Right cardiac atrium (tissue), 5 donors: ENCODE measurements around the gene NAXE. TPM values are rescaled to one million over a fixed set of nuclear protein-coding genes. Genes with fewer than 3 reads are reported as not detected.
"Not testable (repeated sequence)": the region's sequence is repeated elsewhere in the genome, so short reads cannot be mapped to it uniquely, and the experiment has no call there.

Experiments used
- ATAC-seq, 2 donors: fragments of 200-7000 bp; cut with Tn5 transposase; one replicate each; pipeline versions ENCODE4 v1.8.0 to v1.9.1; 2020; ENCODE audit warnings: moderate library complexity in 2 of 2, mild to moderate bottlenecking in 1 of 2
- DNase-seq, 3 donors: peaks; one replicate each; pipeline ENCODE4 v3.0.0-alpha.2; 2020
- H3K27ac ChIP-seq: one replicate; pipeline ENCODE4 v1.5.1; 2013; ENCODE audit warnings: mild to moderate bottlenecking, low read length, control low read depth, moderate library complexity
- H3K27me3 ChIP-seq: one replicate; pipeline ENCODE4 v1.6.1; 2013; ENCODE audit not compliant: control insufficient read depth, insufficient read depth
- H3K4me1 ChIP-seq: one replicate; pipeline ENCODE4 v1.6.1; 2013; ENCODE audit warnings: low read length; ENCODE audit not compliant: control insufficient read depth, insufficient read depth
- H3K4me3 ChIP-seq: one replicate; pipeline ENCODE4 v1.5.1; 2013; ENCODE audit warnings: low read length, control low read depth
- H3K9me3 ChIP-seq: one replicate; pipeline ENCODE4 v1.6.1; 2013; ENCODE audit warnings: low read length; ENCODE audit not compliant: control insufficient read depth
- WGBS: extraction: QIAGEN DNeasy Blood & Tissue Kit; methylation state at CpG from one replicate; pipeline ENCODE4 v1.1.7; 2013; 5-methylcytosine and 5-hydroxymethylcytosine counted together
- intact Hi-C, 4 donors: fragments of 100-400 bp; cut with DNase I; formaldehyde crosslinking; loops; one replicate each; pipeline versions ENCODE4 v1.11.0 to v1.14.0; 2022 to 2023
- polyA plus RNA-seq: library from polyadenylated mRNA; stranded (reverse); fragments of 200-250 nt; gene quantifications from one replicate; pipeline ENCODE4 v1.2.3, GENCODE V29; 2013
- total RNA-seq, 4 donors: library from RNA; stranded (reverse); fragmentation: NEBNext Ultra II Directional; extraction: Animal tissue kit (Norgen Biotek cat#: 25700); gene quantifications; one replicate each; pipeline ENCODE4 v1.2.1, GENCODE V29; 2021
- donor health status: healthy with polysubstance abuse.
- donor health status: DM: no; HTN: yes; CAD: no.
- donor health status: DM: no; HTN: no; CAD: no.
- donor health status: DM: no; HTN: yes; CAD: no; lungs with severe emphysema.
- donor health status: DM: yes; HTN: yes; CAD: no.

The NAXE gene
- total and polyA plus RNA-seq, 5 donors = 95.0 to 131 (median 99.3) TPM

- 1% methylated on average over 87 of the region's 87 CpGs for WGBS
- peak; percentile 69 to 73 for ATAC-seq
- no peaks in the 10 kb centered on the region for H3K27me3 ChIP-seq
- H3K27ac ChIP-seq = no peak overlapping the region
- peak overlapping the region; percentile 43 for H3K4me3 ChIP-seq
- no peaks in the 10 kb centered on the region for H3K4me1 ChIP-seq
- no peaks in the 10 kb centered on the region for H3K9me3 ChIP-seq
- DNase-seq = peak; percentile 60 to 80 (median 79)
- intact Hi-C loops = loop anchor here in 2 of 4 donors (2.0 to 5.0 kb wide), 2 partner anchors 33 kb away; no protein-coding TSS in a partner anchor
These were observed 32.6 kb downstream of the NAXE start for GRCh38 chr1:156623946-156624813.

DNA sequence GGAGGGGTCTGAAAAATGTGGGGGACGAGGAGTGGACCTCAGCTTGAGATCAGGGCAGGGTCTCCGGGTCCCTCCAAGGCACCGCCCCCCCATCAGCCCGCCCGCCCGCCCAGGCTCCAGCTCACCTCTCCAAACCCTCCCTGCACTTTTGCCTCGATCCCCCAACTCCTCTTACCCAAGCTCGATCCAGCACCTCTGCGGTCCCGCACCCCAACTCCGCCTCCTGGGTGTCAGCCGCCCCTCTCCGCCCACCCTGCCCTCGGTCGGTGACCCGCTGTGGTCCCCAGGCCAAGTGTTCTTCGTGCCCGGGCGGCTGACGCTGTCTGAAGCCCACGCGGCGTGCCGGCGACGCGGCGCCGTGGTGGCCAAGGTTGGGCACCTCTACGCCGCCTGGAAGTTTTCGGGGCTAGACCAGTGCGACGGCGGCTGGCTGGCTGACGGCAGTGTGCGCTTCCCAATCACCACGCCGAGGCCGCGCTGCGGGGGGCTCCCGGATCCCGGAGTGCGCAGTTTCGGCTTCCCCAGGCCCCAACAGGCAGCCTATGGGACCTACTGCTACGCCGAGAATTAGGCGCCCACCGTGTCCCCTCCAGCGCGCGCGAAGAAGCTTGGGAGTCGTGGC lies 33.3 kb downstream of the NAXE start:
- Histone ChIP-seq H3K9me3 (no peaks in the 10 kb centered on the region), H3K4me1 (no peaks in the 10 kb centered on the region), H3K27me3 (no peaks in the 10 kb centered on the region), H3K27ac (no peak overlapping the region), H3K4me3 (peak overlapping the region; percentile 43)
- 1% methylated on average over 55 of the region's 55 CpGs for WGBS
- ATAC-seq = peak; percentile 28 to 32
- intact Hi-C loops = loop anchor here in 2 of 4 donors (2.0 to 5.0 kb wide), 2 partner anchors 32 kb away; no protein-coding TSS in a partner anchor
- DNase-seq = no peak

DNA sequence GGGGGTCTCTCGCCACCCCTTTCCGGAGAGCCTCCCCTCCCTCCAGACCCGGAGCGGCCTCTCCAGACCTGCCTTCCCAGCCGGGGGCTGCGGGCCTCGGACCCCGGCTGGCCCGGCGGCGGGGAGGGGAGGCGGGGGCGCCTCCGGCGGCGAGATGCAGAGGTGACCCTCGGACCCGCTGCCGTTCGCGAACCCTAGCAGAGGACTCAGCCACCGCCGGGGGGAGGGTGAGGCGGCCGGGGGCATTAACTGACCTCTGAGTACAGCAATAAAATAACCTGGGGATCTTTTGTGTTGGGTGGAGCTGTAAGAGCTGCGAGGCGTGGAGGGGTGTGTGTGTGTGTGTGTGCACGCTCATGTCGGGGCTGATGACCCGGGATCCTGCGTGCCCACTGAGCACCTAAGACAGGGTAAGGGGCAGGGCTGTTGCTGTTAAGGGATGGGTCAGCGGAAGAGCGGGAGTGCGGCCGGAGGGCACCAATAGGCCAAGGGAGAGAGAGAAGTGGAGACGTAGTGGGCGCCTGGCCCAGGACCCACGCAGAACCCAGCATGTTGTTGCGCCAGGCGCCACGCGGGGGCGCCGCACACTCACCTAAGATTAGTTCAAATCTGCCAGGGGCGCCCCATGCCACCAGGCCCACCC lies 34.0 kb downstream of the NAXE start:
- under 1% methylated on average over 45 of the region's 45 CpGs for WGBS
- Histone ChIP-seq H3K9me3 (no peaks in the 10 kb centered on the region), H3K27me3 (no peaks in the 10 kb centered on the region), H3K4me1 (no peaks in the 10 kb centered on the region), H3K27ac (no peak overlapping the region), H3K4me3 (peak overlapping the region; percentile 30)
- peak; percentile 48 to 59 for ATAC-seq
- peak; percentile 53 to 84 (median 81) for DNase-seq
- intact Hi-C loops = loop anchor here in 2 of 4 donors (2.0 kb wide), 1 partner anchor 31 kb away; no protein-coding TSS in a partner anchor

GRCh38 chr1:156626079-156626438 lies 34.5 kb downstream of the NAXE start:
- intact Hi-C loops = loop anchor here in 1 of 4 donors (2.0 kb wide), 1 partner anchor 31 kb away; no protein-coding TSS in a partner anchor
- H3K4me1 ChIP-seq = no peaks in the 10 kb centered on the region
- H3K4me3 ChIP-seq = peak overlapping the region; percentile 2
- no peak overlapping the region for H3K27ac ChIP-seq
- WGBS = 40% methylated on average over 4 of the region's 4 CpGs
- H3K9me3 ChIP-seq = no peaks in the 10 kb centered on the region
- H3K27me3 ChIP-seq = no peaks in the 10 kb centered on the region
- DNase-seq (no peak), ATAC-seq (no peak)

DNA sequence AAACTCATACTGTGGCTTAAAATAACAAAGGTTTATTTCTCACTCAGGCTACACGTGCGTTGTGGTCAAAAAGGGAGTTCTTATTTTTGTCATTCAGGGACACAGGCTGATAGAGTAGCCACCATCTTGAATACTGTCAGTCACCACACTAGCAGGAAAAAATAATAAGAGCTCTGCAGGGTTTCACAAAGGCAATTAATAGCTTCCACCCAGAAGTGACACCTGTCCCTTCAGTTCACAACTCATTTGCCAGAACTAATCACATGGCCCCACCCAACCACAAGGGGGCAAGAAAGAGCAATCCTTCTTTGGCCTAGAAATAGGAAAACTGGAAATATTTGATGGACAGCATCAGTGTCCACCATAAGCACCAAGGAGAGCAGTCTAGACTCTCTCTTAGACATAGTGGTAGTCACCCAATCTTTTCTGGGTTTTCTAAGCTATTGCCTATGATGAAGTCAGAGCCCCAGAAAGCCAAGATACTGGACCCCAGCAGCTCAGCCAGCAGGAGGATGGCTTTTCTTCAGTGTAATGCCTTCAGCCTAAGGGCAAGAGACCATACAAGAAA lies 35.8 kb downstream of the NAXE start:
- DNase-seq (no peak), ATAC-seq (no peak)
- intact Hi-C loops = loop anchor here in 1 of 4 donors (2.0 kb wide), 1 partner anchor 29 kb away; no protein-coding TSS in a partner anchor
- H3K4me1 ChIP-seq = no peaks in the 10 kb centered on the region
- H3K4me3 ChIP-seq = no peak overlapping the region
- no peak overlapping the region for H3K27ac ChIP-seq
- H3K27me3 ChIP-seq = no peaks in the 10 kb centered on the region
- WGBS = 73% methylated on average over 2 of the region's 2 CpGs
- no peaks in the 10 kb centered on the region for H3K9me3 ChIP-seq

GRCh38 chr1:156629823-156630449 lies 38.4 kb downstream of the NAXE start:
- intact Hi-C loops = no loop called here
- H3K9me3 ChIP-seq = no peaks in the 10 kb centered on the region
- ATAC-seq = no peak
- H3K4me3 ChIP-seq = no peak overlapping the region
- DNase-seq = no peak
- H3K27ac ChIP-seq = no peak overlapping the region
- WGBS = 78% methylated on average over 8 of the region's 8 CpGs
- H3K27me3 ChIP-seq = no peaks in the 10 kb centered on the region
- no peaks in the 10 kb centered on the region for H3K4me1 ChIP-seq

GRCh38 chr1:156631152-156631551 lies 39.6 kb downstream of the NAXE start:
- H3K4me3 ChIP-seq, H3K4me1 ChIP-seq, H3K27me3 ChIP-seq, H3K9me3 ChIP-seq, intact Hi-C loops, DNase-seq, H3K27ac ChIP-seq, ATAC-seq: not testable (repeated sequence)
- WGBS = 48% methylated on average over 9 of the region's 9 CpGs

DNA sequence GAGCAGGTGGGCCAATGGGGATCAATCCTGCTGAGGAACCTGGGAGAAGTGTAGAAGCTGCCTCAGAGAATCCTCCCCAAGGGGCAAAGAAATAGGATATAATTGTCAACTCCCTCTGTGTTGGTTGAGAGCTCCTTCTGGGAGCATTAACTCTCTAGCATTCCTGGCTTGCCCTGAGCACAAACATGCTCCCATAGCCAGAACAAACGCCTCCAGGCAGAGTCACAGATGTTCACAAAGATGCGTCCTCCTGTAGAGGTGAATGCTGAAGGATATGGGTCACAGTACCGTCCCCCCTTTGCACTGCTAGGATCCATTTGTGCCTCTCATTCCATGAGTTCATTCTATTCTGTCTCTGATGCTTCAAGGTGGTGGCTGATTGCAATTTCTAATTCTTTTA lies 40.8 kb downstream of the NAXE start:
- intact Hi-C loops = no loop called here
- ATAC-seq (no peak), DNase-seq (no peak)
- Histone ChIP-seq H3K4me1 (no peaks in the 10 kb centered on the region), H3K4me3 (no peak overlapping the region), H3K27ac (no peak overlapping the region), H3K9me3 (no peaks in the 10 kb centered on the region), H3K27me3 (no peaks in the 10 kb centered on the region)
- WGBS = 63% methylated on average over 3 of the region's 3 CpGs

DNA sequence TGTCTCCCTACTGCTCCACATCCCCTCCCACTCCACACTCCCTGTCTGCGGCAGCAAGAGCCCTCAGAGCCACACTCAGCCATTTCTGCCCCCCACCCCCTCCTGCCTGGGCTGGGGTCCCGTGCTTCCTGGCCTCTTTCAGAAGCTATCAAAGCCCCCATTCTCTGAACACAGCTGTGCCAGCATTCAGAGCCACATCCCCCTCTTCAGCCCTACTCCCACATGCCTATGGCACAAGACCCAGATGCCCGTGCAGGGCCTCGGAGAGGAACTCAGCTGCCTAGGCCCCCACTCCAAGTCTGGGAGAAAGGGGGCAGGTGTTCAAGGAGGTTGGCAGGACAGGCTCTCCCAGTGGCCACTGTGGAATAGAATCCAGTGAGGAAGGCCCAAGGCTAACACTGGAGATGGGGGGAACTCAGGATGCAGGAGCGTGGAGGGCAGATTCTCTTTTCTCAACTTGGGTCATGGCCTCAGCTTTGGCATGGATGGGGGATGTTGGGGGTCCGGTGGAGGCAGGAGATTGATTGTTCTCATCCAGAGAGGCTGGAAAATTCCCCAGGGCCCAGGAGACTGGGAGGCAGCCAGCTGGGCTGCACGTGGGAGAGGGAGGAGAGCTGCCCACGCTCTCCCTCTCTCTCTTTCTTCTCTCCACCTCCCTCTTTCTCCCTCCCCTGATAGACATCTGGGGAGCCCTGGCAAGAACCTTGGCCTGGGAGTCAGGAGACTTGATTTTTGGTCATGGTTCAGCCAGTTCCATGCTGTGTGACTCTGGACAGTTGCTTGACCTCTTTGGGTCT lies 46.8 kb downstream of the NAXE start:
- intact Hi-C loops = no loop called here
- no peak overlapping the region for H3K4me3 ChIP-seq
- H3K4me1 ChIP-seq = no peaks in the 10 kb centered on the region
- 47% methylated on average over 8 of the region's 8 CpGs for WGBS
- H3K9me3 ChIP-seq = no peaks in the 10 kb centered on the region
- ATAC-seq = no peak
- H3K27ac ChIP-seq = no peak overlapping the region
- no peak for DNase-seq
- no peaks in the 10 kb centered on the region for H3K27me3 ChIP-seq

DNA sequence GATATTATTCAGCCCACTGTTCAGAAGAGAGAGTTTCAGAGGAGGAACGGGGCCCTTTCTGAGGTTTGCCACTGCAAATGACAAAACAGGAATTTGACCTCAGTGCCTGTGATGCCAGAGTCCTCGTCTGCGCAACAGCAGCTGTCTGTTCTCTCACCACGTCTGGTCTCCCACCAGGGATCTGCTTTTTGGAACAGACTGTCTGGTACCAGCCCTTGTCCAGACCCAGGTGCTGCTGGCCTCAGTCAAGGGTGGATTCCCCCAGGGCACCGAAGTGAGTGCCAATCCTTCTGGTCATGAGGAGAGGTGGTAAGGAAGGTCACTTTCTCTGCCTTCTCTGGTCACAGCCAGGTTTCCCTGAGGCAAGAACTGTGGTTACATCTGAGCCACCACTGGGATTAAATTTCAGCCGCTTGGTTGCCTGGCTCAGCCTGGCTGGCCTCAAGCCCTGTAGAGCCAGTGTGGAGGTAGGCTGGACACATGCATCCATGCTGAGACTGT lies 48.1 kb downstream of the NAXE start:
- H3K4me3 ChIP-seq = no peak overlapping the region
- H3K27ac ChIP-seq = no peak overlapping the region
- H3K4me1 ChIP-seq = no peaks in the 10 kb centered on the region
- H3K9me3 ChIP-seq = no peaks in the 10 kb centered on the region
- 63% methylated on average over 6 of the region's 6 CpGs for WGBS
- no peak for DNase-seq
- ATAC-seq = no peak
- no peaks in the 10 kb centered on the region for H3K27me3 ChIP-seq
- intact Hi-C loops = no loop called here
